ENCODE data around the gene AQP10.

DNA sequence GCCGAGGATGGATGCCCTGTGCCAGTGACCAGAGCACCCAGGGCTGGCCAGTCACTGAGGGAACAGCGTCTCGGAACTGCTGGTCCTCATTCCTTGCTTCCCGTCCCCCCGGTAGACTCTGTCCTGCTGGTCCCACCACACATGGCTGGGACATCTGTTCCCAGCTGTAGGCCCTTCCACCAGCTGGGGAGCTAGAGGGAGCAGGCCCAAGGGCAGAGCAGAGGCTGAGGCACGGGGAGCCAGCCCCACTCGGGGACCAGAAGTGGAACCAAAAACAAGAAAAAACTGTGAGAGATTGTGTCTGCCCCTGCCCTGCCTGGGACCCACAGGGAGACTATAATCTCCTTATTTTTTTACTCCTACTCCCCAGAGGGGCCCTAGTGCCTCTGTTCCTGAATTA lies 28.2 kb downstream of the AQP10 start:
- TF ChIP-seq, protein P1, sequence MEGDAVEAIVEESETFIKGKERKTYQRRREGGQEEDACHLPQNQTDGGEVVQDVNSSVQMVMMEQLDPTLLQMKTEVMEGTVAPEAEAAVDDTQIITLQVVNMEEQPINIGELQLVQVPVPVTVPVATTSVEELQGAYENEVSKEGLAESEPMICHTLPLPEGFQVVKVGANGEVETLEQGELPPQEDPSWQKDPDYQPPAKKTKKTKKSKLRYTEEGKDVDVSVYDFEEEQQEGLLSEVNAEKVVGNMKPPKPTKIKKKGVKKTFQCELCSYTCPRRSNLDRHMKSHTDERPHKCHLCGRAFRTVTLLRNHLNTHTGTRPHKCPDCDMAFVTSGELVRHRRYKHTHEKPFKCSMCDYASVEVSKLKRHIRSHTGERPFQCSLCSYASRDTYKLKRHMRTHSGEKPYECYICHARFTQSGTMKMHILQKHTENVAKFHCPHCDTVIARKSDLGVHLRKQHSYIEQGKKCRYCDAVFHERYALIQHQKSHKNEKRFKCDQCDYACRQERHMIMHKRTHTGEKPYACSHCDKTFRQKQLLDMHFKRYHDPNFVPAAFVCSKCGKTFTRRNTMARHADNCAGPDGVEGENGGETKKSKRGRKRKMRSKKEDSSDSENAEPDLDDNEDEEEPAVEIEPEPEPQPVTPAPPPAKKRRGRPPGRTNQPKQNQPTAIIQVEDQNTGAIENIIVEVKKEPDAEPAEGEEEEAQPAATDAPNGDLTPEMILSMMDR (conservative IDR thresholded peaks at IDR 0.05 in 1 of 2, IDR thresholded peaks at IDR 0.05 in 1 of 2; ENCODE audit: low read depth in 1 of 2, low read length in 2 of 2) = no peak
- no peak for TF ChIP-seq EZH2 (IDR thresholded peaks at IDR 0.05; ENCODE audit: low read length, missing control alignments)

All from fibroblast of lung (primary cell).